ACC112 (cell line): ENCODE measurements around the gene FAM24B.

ENCODE experiments used
- H2AFZ ChIP-seq: fragments of 200-600 bp; sonication (generic); one replicate; pipeline ENCODE4 v1.6.0; 2017; ENCODE audit warnings: antibody characterized with exemption, low read length; ENCODE audit not compliant: unreplicated experiment
- H3K27ac ChIP-seq: fragments of 200-600 bp; sonication (generic); 2 replicates; pipeline ENCODE4 v1.5.1; 2014; ENCODE audit warnings: low read depth, mild to moderate bottlenecking, antibody characterized with exemption, low read length, moderate library complexity
- H3K27me3 ChIP-seq: fragments of 200-600 bp; sonication (generic); 2 replicates; pipeline ENCODE4 v1.6.1; 2014; ENCODE audit warnings: mild to moderate bottlenecking, antibody characterized with exemption, low read length, moderate library complexity, mixed read lengths; ENCODE audit not compliant: insufficient read depth
- H3K36me3 ChIP-seq: fragments of 200-600 bp; sonication (generic); 2 replicates; pipeline ENCODE4 v1.6.1; 2016; ENCODE audit warnings: mild to moderate bottlenecking, antibody characterized with exemption, low read length, moderate library complexity, mixed read lengths; ENCODE audit not compliant: insufficient read depth
- H3K4me1 ChIP-seq: fragments of 200-600 bp; sonication (generic); one replicate; pipeline ENCODE4 v1.6.1; 2016; ENCODE audit warnings: low read length, mixed read lengths; ENCODE audit not compliant: insufficient read depth, unreplicated experiment, control insufficient read depth
- H3K4me3 ChIP-seq: fragments of 200-600 bp; sonication (generic); 2 replicates; pipeline ENCODE4 v1.5.1; 2014; ENCODE audit warnings: mild to moderate bottlenecking, low read depth, low read length
- H3K79me2 ChIP-seq: fragments of 200-600 bp; sonication (generic); one replicate; pipeline ENCODE4 v1.6.0; 2016; ENCODE audit warnings: low read length; ENCODE audit not compliant: control insufficient read depth, unreplicated experiment, insufficient read depth

Gene FAM24B

DNA sequence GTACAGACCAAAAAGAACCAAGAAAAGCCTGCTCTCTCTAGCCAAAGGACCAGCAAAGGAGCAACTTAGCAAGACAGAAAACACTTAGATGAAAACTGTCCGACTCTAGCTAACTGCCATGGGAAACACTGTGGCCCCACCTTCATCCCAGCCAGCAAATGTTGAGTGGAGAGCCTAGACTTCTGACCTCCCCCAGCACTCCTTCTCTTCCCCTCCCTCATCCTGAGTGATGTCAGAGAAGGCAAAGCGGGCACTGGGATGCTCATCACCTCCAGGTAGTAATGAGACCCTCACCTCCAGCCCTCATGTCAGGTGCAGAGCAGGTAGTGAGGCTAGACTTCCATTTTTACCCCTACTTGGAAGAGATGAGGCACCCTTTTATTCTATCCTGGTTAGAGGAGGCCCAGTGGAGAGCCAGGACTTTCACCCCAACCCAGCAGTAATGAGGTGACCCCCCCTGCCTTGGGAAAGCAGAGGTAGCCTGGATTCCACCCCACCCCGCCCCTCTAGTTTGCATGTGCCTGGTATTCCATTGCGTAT lies 50.6 kb downstream of the FAM24B start:
- Histone ChIP-seq H3K4me3 (no peak overlapping the region), H2AFZ (no peak overlapping the region), H3K36me3 (peaks cover 10% of the 10 kb centered on the region), H3K4me1 (no peaks in the 10 kb centered on the region), H3K27me3 (peaks cover 53% of the 10 kb centered on the region), H3K27ac (no peak overlapping the region), H3K79me2 (no peaks in the 10 kb centered on the region)

DNA sequence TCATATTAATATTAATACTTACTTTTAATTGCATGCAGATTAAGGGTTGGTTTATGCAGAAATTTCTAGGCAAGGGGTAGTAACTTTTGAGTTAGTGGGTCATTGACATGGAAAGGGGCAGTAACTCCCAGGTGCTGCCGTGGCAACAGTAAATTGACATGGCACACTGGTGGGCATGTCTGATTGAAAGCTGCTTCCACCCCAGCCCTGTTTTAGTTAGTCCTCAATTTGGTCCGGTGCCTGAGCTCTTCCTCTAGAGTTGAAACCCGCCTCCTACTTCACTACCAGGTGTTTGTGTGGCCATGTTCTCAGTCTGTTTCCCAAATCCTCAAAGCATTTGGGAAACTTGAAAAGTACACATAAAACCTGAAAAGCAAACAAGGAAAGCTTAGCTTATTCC lies 52.1 kb downstream of the FAM24B start:
- Histone ChIP-seq H3K36me3 (peaks cover 3% of the 10 kb centered on the region), H3K79me2 (no peaks in the 10 kb centered on the region), H3K4me3 (no peak overlapping the region), H3K4me1 (no peaks in the 10 kb centered on the region), H3K27me3 (peaks cover 68% of the 10 kb centered on the region), H3K27ac (no peak overlapping the region), H2AFZ (no peak overlapping the region)

DNA sequence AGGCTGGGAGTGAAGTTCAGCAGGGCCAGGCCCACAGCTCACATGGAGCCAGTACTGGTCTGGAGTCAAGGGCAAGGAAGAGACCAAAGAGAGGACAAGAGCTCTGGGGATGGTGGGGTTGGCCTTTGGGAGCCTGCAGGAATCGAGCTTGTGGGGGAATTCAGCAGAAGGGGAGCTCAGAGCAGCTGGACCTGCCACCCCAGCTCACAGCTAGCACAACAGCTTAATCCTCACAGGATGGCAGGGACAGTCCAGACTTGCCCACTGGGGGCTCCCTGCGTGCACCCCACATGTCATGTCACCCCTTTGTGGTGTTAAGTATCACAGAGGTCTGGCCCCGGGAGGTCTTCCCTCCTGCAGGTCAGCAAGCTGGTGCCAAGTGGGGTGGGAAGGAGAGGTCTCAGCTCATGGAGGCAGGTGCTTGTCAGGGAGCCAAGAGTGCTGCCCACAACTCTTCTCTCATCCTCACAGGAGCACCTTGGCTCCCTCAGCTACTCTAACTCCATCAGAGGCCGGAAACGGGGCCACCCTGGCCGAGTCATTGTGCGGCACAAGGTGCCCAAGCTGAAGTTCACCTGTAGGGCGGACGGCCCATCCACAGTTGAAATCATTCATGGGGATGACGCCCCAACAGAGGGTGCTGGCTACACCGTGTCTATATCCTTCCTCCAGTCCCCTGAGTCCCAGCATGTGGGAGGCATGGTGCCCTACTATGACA lies 56.2 kb downstream of the FAM24B start:
- no peaks in the 10 kb centered on the region for H3K79me2 ChIP-seq
- no peak overlapping the region for H3K27ac ChIP-seq
- H3K36me3 ChIP-seq = no peaks in the 10 kb centered on the region
- H3K4me1 ChIP-seq = no peaks in the 10 kb centered on the region
- peaks cover 99% of the 10 kb centered on the region for H3K27me3 ChIP-seq
- H3K4me3 ChIP-seq = no peak overlapping the region
- H2AFZ ChIP-seq = no peak overlapping the region

DNA sequence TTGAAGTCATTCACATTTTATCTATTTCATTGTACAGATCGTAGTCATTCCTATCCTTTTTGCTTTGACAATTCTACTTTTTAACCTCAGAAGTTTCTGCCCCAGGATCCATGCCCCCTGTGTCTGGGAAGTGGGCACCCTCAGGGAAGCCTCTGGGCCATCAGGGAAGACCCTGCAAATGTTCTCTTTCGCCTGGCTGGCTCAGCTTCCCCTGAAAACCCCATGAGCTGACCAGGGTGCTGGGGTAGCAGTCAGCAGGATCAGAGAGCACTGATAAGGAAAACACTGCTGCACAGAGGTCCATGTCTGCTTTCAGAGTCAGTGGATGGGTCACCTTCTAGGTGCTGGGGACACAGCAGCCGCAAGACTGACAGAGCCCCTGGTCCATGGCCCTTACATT lies 57.6 kb downstream of the FAM24B start:
- H3K27ac ChIP-seq = no peak overlapping the region

DNA sequence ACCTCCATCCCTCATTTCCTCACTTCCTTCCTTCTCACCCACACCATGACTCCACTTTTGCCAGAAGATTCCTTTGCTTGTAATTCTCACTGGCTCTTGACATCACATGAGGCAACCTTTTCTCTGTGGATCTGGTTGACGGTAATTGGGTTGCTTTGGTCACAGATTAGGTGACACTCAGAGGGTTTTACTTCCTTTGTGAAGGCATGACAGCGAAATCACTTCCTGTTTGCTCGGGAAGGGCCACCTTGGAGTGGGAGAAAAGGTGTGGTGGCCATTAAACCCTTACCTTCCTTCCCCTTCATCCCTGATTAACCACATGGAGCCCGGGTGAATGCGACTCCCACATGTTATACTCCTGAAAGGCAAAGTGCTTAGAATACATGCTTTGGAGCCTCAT lies 63.9 kb downstream of the FAM24B start:
- H3K27ac ChIP-seq = no peak overlapping the region
- H2AFZ ChIP-seq = no peak overlapping the region
- no peaks in the 10 kb centered on the region for H3K36me3 ChIP-seq
- H3K27me3 ChIP-seq = peaks cover 79% of the 10 kb centered on the region
- H3K79me2 ChIP-seq = no peaks in the 10 kb centered on the region
- no peak overlapping the region for H3K4me3 ChIP-seq
- H3K4me1 ChIP-seq = no peaks in the 10 kb centered on the region

More for the DNA sequence above, 57.6 kb downstream of the FAM24B start:
- Histone ChIP-seq H3K4me1 (no peaks in the 10 kb centered on the region), H3K4me3 (no peak overlapping the region), H3K27me3 (peaks cover 100% of the 10 kb centered on the region), H2AFZ (no peak overlapping the region), H3K79me2 (no peaks in the 10 kb centered on the region), H3K36me3 (no peaks in the 10 kb centered on the region)

DNA sequence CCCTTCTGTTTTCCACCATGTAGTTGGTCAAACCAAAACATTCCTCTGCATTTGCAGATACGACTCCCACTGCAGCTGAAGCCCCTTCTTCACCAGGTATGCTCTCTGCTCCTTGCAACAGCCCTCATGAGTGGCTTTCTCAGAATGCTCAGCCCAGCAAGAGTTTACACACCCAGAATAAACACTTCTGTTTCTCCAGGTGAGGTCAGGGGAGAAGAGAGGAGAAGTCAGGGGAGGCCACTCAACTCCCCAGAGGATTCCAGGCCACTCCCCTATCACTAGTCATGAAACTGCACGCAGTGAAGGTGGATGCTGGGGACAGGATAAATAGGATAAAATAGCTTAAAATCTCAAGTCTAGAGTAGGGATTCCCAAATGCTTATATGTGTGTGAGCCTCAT lies 64.9 kb downstream of the FAM24B start:
- no peak overlapping the region for H3K4me3 ChIP-seq
- no peaks in the 10 kb centered on the region for H3K79me2 ChIP-seq
- H3K4me1 ChIP-seq = no peaks in the 10 kb centered on the region
- H3K36me3 ChIP-seq = no peaks in the 10 kb centered on the region
- peaks cover 70% of the 10 kb centered on the region for H3K27me3 ChIP-seq
- no peak overlapping the region for H3K27ac ChIP-seq
- H2AFZ ChIP-seq = no peak overlapping the region

DNA sequence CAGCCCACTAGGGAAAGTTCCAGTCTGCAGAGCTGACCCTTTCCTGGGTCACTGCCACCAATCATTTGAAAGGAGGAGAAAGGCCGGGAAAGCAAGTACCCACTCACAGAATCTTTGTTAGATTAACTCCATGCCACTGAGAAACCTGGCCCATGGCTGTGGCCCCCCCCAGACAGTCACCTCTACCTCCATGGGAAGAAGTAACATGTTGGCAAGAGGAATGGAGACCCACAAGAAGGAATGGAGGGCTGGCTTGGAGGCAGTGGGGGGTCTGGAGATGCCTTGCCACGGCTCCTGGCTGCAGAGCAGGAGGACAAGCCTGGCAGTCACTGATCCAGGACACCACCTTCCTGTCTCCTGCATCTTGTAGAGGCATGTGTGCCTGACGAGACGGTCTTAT lies 66.6 kb downstream of the FAM24B start:
- H2AFZ ChIP-seq = no peak overlapping the region
- no peak overlapping the region for H3K4me3 ChIP-seq
- H3K79me2 ChIP-seq = no peaks in the 10 kb centered on the region
- peaks cover 52% of the 10 kb centered on the region for H3K27me3 ChIP-seq
- no peak overlapping the region for H3K27ac ChIP-seq
- no peaks in the 10 kb centered on the region for H3K36me3 ChIP-seq
- H3K4me1 ChIP-seq = no peaks in the 10 kb centered on the region

DNA sequence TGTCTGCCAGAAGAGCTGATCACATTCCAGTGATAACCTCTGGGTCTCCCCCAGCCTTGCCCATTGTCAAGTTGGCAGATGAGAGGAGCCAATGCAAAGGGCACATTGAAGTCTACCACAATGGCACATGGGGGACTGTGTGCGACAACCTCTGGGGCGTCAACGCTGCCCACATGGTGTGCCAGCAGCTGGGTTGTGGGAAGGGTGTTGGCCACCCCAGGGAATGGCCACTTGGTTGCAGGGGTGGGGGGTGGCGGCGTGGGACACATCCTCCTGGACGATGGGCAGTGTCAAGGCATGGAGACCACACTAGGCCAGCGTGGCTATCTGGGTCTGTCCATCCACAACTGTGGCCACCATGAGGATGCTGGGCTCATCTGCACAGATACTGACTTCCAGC lies 77.1 kb downstream of the FAM24B start:
- Histone ChIP-seq H2AFZ (no peak overlapping the region), H3K4me1 (no peaks in the 10 kb centered on the region), H3K4me3 (no peak overlapping the region), H3K27me3 (peaks cover 43% of the 10 kb centered on the region), H3K27ac (no peak overlapping the region), H3K36me3 (no peaks in the 10 kb centered on the region), H3K79me2 (no peaks in the 10 kb centered on the region)
